K562 (cell line): ENCODE results near the gene AKR1A1. TPM values are rescaled to one million over a fixed set of nuclear protein-coding genes. Genes with fewer than 3 reads are reported as not detected.

ENCODE experiments used
- ARID3A ChIP-seq: IDR thresholded peaks from 2 replicates; pipeline ENCODE4 v1.6.1; 2012; ENCODE audit warnings: low read depth, low read length, improper control_type of control experiment, borderline replicate concordance
- EP400 ChIP-seq: fragments of 450-650 bp; IDR thresholded peaks from 2 replicates; pipeline ENCODE4 v1.6.1; 2017; ENCODE audit warnings: antibody characterized with exemption, mild to moderate bottlenecking, moderate library complexity
- HBP1 ChIP-seq: fragments of 450-650 bp; formaldehyde crosslinking; IDR thresholded peaks from 2 replicates; pipeline ENCODE4 v1.4.0; 2022; ENCODE audit warnings: missing genetic modification characterization
- LEF1 ChIP-seq: fragments of 450-650 bp; IDR thresholded peaks from 2 replicates; pipeline ENCODE4 v1.6.1; 2016; ENCODE audit warnings: mild to moderate bottlenecking
- PCBP2 ChIP-seq: fragments of 200-400 bp; formaldehyde crosslinking; IDR thresholded peaks from 2 replicates; pipeline ENCODE4 v1.6.1; 2018; ENCODE audit warnings: low read length, low read depth, mild to moderate bottlenecking, moderate library complexity; ENCODE audit not compliant: poor library complexity, severe bottlenecking
- RREB1 ChIP-seq: fragments of 250-450 bp; sonication (Bioruptor Pico); IDR thresholded peaks from 2 replicates; pipeline ENCODE4 v1.4.0; 2020
- SNAPC5 ChIP-seq: fragments of 250-450 bp; sonication (Bioruptor Pico); IDR thresholded peaks from 2 replicates; pipeline ENCODE4 v1.8.0; 2021; ENCODE audit warnings: moderate library complexity, mild to moderate bottlenecking, inconsistent platforms
- TFAP4 ChIP-seq: sonication (generic); formaldehyde crosslinking; IDR thresholded peaks from 2 replicates; pipeline ENCODE4 v1.8.0; 2022; ENCODE audit warnings: missing genetic modification reagents, mild to moderate bottlenecking, moderate library complexity, borderline replicate concordance
- ZBTB33 ChIP-seq: sonication (generic); formaldehyde crosslinking; IDR thresholded peaks from 2 replicates; pipeline ENCODE4 v1.8.1; 2023; ENCODE audit warnings: mild to moderate bottlenecking, missing genetic modification reagents
- ZKSCAN1 ChIP-seq: fragments of 150-350 bp; IDR thresholded peaks from 2 replicates; pipeline ENCODE4 v1.6.1; 2016; ENCODE audit warnings: low read depth, low read length
- ZKSCAN8 ChIP-seq: fragments of 200-800 bp; sonication (Bioruptor generic); IDR thresholded peaks from 2 replicates; pipeline ENCODE4 v1.6.1; 2016; ENCODE audit warnings: missing genetic modification characterization, missing compliant biosample characterization
- polyA plus RNA-seq, 8 experiments: library from polyadenylated mRNA; depleted of rRNA in 4 of 8; stranded (reverse) in 5 of 8; unstranded in 3 of 8; fragments of >200 nt; fragmentation: Nextera tagmentation in 2 of 8; fragmentation: Illumina TruSeq in 1 of 8; extraction: Ambion mirVana in 2 of 8; extraction: Trizol in 1 of 8; gene quantifications; 2 replicates each; pipeline versions ENCODE4 v1.2.1 to v1.2.3, GENCODE V29; 2011 to 2014; ENCODE audit warnings: inconsistent platforms in 1 of 8, missing spikeins in 1 of 8
- total RNA-seq, 7 experiments: library from RNA; depleted of rRNA in 6 of 7; stranded (reverse); fragments of >200 nt in 6 of 7; fragmentation: Illumina TruSeq in 2 of 7; extraction: Trizol in 2 of 7; gene quantifications; 2 replicates each; pipeline versions ENCODE4 v1.2.1 to v1.2.3, GENCODE V29; 2011 to 2021; ENCODE audit warnings: low replicate concordance in 1 of 7

AKR1A1 gene
- total and polyA plus RNA-seq, 9 of the 15 experiments (the other 6 are each of a cell fraction or from before 2014, with no cell fraction given): 68.6 to 211 (median 132) TPM

GRCh38 chr1:45512641-45513054, 38.0 kb upstream of the AKR1A1 start (continued):
- TF ChIP-seq ZBTB33 (CRISPR knock-in tag) (peak; percentile 72; the same call in 1 of the 2 replicates), ZKSCAN1 (0 out of 2 replicates have a peak, but pooled peaks have one; percentile 51), ARID3A (no peak), ZKSCAN8 (CRISPR knock-in tag) (no peak), RREB1 (0 out of 2 replicates have a peak, but pooled peaks have one; percentile 30), TFAP4 (CRISPR knock-in tag) (peak; percentile 96), PCBP2 (no peak), EP400 (peak; percentile 27; the same call in 1 of the 2 replicates), LEF1 (no peak), SNAPC5 (CRISPR knock-in tag) (no peak), HBP1 (peak; percentile 30; the same call in 1 of the 2 replicates)
